Activated naive CD4-positive, alpha-beta T cell treated with anti-CD3 and anti-CD28 coated beads, Interleukin-2, amount 10 ng/mL, durations not matched to agents 7 days and 5 days (primary cell): ENCODE measurements around the gene CTNND2.

ENCODE experiments used
- CTCF ChIA-PET: fragments of 350-600 bp; sonication (Branson Sonifier 250); formaldehyde crosslinking; loops from one replicate; lab custom pipeline; 2021; ENCODE audit warnings: antibody characterized with exemption; lab: Charles Lee
- DNase-seq: peaks from one replicate; pipeline ENCODE4 v3.0.0-alpha.2; 2020
- H3K27ac Mint-ChIP-seq: one replicate; pipeline ENCODE4 v1.8.0; 2021; ENCODE audit warnings: mild to moderate bottlenecking, moderate library complexity, mixed read lengths
- H3K27me3 Mint-ChIP-seq: one replicate; pipeline ENCODE4 v1.8.0; 2021; ENCODE audit warnings: mild to moderate bottlenecking, mixed read lengths
- H3K36me3 Mint-ChIP-seq: one replicate; pipeline ENCODE4 v1.8.0; 2021; ENCODE audit warnings: mixed read lengths
- H3K4me1 Mint-ChIP-seq: one replicate; pipeline ENCODE4 v1.8.0; 2021; ENCODE audit warnings: mixed read lengths
- H3K4me3 Mint-ChIP-seq: one replicate; pipeline ENCODE4 v1.8.0; 2021; ENCODE audit warnings: mild to moderate bottlenecking, moderate library complexity, mixed read lengths
- H3K9me3 Mint-ChIP-seq: one replicate; pipeline ENCODE4 v1.8.0; 2021; ENCODE audit warnings: mixed read lengths

CTNND2 gene

DNA sequence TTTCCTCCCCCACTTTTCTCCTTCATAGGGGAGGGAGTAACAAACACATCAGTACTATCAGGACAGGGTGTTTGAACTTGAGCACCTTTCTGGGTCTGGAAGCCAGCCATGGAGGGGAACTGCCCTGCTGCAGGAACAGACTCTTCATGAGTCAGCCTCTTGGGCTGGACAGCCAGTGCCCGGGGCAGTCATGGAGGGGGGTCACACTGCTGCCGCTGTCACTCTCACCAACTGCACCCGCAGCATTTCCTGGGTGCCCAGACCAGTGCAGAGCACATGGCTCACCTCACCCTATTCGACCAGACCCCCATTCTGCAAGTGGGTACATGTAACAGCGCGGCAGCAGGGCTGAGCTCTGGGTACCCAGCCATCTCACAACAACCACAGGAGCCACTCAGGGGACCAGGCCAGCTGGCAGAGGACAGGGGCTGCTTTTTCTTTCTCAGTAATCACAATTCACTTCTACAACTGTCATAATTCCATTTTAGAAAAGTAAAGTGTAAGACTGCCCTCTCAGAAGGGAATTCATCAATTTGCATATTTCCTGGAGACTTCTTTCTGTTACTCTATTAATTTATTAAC lies 118.4 kb downstream of the CTNND2 start:
- H3K27ac Mint-ChIP-seq = no peak overlapping the region
- no peak overlapping the region for H3K4me3 Mint-ChIP-seq
- peaks cover 3% of the 10 kb centered on the region for H3K9me3 Mint-ChIP-seq
- no peak for DNase-seq
- no peaks in the 10 kb centered on the region for H3K4me1 Mint-ChIP-seq
- no peaks in the 10 kb centered on the region for H3K36me3 Mint-ChIP-seq
- CTCF ChIA-PET = no interaction called here
- H3K27me3 Mint-ChIP-seq = no peaks in the 10 kb centered on the region

- no peak overlapping the region for H3K4me3 Mint-ChIP-seq
- H3K4me1 Mint-ChIP-seq = no peaks in the 10 kb centered on the region
- no peaks in the 10 kb centered on the region for H3K27me3 Mint-ChIP-seq
- CTCF ChIA-PET = no interaction called here
- no peaks in the 10 kb centered on the region for H3K36me3 Mint-ChIP-seq
- H3K9me3 Mint-ChIP-seq = peaks cover 7% of the 10 kb centered on the region
- H3K27ac Mint-ChIP-seq = no peak overlapping the region
- DNase-seq = no peak
Measured at GRCh38 chr5:11780641-11781345, 123.5 kb downstream of the CTNND2 start.

- Mint-ChIP-seq H3K4me3 (no peak overlapping the region), H3K27ac (no peak overlapping the region), H3K4me1 (no peaks in the 10 kb centered on the region), H3K27me3 (no peaks in the 10 kb centered on the region), H3K9me3 (peaks cover 10% of the 10 kb centered on the region), H3K36me3 (no peaks in the 10 kb centered on the region)
- CTCF ChIA-PET = no interaction called here
- no peak for DNase-seq
Measured at GRCh38 chr5:11777096-11777495, 127.2 kb downstream of the CTNND2 start.

GRCh38 chr5:11770310-11770709 lies 133.9 kb downstream of the CTNND2 start:
- Mint-ChIP-seq H3K27me3 (no peaks in the 10 kb centered on the region), H3K4me1 (no peaks in the 10 kb centered on the region), H3K9me3 (peaks cover 8% of the 10 kb centered on the region), H3K4me3 (no peak overlapping the region), H3K27ac (no peak overlapping the region), H3K36me3 (no peaks in the 10 kb centered on the region)
- CTCF ChIA-PET = no interaction called here
- DNase-seq = no peak

DNA sequence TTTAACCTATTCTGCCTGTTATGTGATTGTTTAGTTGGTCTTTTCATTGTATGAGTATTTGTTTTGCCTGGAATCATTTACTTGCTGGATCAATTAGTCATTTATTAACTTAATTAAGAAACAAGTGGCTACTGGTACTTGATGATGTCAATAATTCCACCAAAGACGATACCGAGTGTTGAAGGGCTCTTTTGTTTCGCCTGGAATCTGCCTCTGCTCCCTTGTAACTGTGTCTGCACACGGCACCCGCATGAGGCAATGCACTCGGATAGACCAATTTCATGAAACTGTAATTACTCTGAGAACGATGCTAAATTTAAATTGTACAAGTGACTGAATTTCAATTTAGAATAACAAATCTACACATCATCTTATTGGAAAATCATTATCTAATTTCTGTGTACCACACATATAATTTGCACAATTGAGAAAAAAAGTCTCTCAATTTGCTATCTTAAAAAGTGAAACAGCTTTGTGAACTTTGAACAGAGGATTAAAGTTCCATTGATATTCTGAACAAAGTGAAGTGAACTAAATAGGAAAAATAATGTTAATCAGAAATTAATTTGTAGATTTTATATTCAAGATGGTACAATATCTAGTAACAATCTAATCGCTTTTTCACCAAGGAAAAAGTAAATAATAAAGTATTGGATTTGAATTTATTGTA lies 143.2 kb downstream of the CTNND2 start:
- DNase-seq = no peak
- Mint-ChIP-seq H3K4me1 (no peaks in the 10 kb centered on the region), H3K9me3 (peaks cover 7% of the 10 kb centered on the region), H3K27me3 (no peaks in the 10 kb centered on the region), H3K4me3 (no peak overlapping the region), H3K36me3 (no peaks in the 10 kb centered on the region), H3K27ac (no peak overlapping the region)
- CTCF ChIA-PET = no interaction called here

DNA sequence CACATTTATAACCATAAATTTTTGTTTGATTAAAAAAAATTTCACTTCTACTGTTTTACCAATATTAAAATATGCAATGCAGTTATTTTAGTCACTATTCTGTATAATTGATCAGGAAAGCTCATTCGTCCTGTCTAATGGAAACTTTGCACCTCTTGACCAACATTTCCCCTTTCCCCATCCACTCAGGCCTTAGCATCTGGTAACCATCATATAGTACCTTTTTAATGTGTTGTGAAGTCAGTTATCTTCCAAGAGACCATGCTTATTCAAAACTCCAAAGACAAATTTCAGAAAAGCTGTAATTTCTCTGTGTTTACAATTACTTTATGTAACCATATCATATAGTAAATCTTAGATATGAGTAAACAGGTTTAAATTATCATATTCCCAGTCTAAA lies 145.9 kb downstream of the CTNND2 start:
- H3K9me3 Mint-ChIP-seq = no peaks in the 10 kb centered on the region
- no peaks in the 10 kb centered on the region for H3K27me3 Mint-ChIP-seq
- DNase-seq = no peak
- no peaks in the 10 kb centered on the region for H3K4me1 Mint-ChIP-seq
- CTCF ChIA-PET = no interaction called here
- H3K4me3 Mint-ChIP-seq = no peak overlapping the region
- H3K27ac Mint-ChIP-seq = no peak overlapping the region
- H3K36me3 Mint-ChIP-seq = no peaks in the 10 kb centered on the region

GRCh38 chr5:11757661-11758060 lies 146.6 kb downstream of the CTNND2 start:
- Mint-ChIP-seq H3K4me1 (no peaks in the 10 kb centered on the region), H3K4me3 (no peak overlapping the region), H3K36me3 (no peaks in the 10 kb centered on the region), H3K27me3 (no peaks in the 10 kb centered on the region), H3K27ac (no peak overlapping the region), H3K9me3 (no peaks in the 10 kb centered on the region)
- DNase-seq = no peak
- CTCF ChIA-PET = no interaction called here

- Mint-ChIP-seq H3K27ac (no peak overlapping the region), H3K4me1 (no peaks in the 10 kb centered on the region), H3K4me3 (no peak overlapping the region), H3K27me3 (no peaks in the 10 kb centered on the region), H3K36me3 (no peaks in the 10 kb centered on the region), H3K9me3 (peaks cover 7% of the 10 kb centered on the region)
- no peak for DNase-seq
- CTCF ChIA-PET = no interaction called here
Measured at GRCh38 chr5:11737010-11737409, 167.2 kb downstream of the CTNND2 start.

DNA sequence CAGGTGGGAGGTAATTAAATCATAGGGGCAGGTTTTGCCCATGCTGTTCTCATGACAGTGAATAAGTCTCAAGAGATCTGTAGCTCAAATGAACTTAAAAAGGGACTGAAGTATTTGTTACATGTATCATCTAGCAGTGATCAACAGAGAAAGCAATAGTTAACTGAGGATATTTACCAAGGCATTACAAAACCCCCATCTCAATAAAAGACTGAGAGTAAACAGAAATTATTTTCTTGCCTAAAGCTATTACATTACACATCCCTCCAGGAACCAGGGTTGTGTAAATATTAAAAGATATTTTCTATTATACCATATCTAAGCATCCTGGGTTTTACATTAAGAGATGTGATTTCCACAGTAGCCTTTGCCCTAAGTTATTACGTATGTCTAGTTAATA lies 169.9 kb downstream of the CTNND2 start:
- Mint-ChIP-seq H3K27ac (no peak overlapping the region), H3K9me3 (peaks cover 3% of the 10 kb centered on the region), H3K27me3 (no peaks in the 10 kb centered on the region), H3K4me3 (no peak overlapping the region), H3K36me3 (no peaks in the 10 kb centered on the region), H3K4me1 (no peaks in the 10 kb centered on the region)
- DNase-seq = no peak
- CTCF ChIA-PET = no interaction called here

DNA sequence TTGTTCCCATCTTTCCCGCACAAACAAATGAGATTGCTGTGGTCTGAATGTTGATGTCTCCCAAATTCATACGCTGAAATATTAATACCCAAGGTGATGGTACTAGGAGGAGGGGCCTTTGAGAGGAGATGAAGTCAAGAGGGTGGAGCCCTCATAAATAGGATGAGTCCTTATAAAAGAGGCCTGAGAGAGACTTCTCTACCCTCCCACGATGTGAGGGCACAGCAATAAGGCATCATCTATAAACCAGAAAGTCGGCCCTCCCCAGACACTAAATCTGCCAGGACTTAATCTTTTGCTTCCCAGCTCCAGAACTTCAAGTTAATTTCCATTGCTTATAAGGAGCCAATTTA lies 170.4 kb downstream of the CTNND2 start:
- Mint-ChIP-seq H3K27ac (no peak overlapping the region), H3K36me3 (no peaks in the 10 kb centered on the region), H3K4me3 (no peak overlapping the region), H3K4me1 (no peaks in the 10 kb centered on the region), H3K27me3 (no peaks in the 10 kb centered on the region), H3K9me3 (peaks cover 3% of the 10 kb centered on the region)
- DNase-seq = no peak
- CTCF ChIA-PET = no interaction called here

DNA sequence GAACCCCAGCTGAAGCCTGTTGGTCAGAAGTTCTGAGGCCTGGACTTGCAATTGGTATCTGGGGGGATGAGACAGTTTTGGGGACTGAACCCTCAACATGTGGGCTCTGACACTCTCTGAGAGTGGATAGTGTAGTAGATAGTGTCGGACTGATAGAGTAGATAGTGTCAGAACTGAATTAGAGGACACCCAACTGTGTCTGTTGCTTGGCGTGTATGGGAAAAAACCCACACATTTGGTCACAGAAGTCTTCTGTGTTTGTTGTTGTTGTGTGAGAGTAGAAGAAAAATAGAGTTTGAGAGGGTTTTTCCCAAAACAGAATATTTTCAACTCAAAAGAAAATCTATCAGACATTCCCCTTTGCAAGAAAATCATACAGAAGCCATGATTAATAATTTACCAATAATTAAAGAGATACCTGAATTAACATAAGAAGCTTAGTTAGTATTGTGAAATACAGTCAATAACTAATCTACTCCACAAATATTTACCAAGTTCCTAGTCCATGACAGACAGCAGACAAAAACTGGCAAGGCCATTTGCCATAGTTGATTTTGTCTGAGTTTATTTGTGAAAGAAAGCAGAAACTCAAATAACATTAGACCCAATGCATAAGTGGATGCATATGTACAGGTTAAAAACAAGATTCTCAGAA lies 170.9 kb downstream of the CTNND2 start:
- Mint-ChIP-seq H3K27ac (no peak overlapping the region), H3K27me3 (no peaks in the 10 kb centered on the region), H3K4me1 (no peaks in the 10 kb centered on the region)

GRCh38 chr5:11724940-11725339 lies 179.3 kb downstream of the CTNND2 start:
- H3K4me1 Mint-ChIP-seq = no peaks in the 10 kb centered on the region
- DNase-seq = no peak
- no peaks in the 10 kb centered on the region for H3K27me3 Mint-ChIP-seq
- H3K27ac Mint-ChIP-seq = no peak overlapping the region
- no peaks in the 10 kb centered on the region for H3K9me3 Mint-ChIP-seq
- H3K36me3 Mint-ChIP-seq = no peaks in the 10 kb centered on the region
- no peak overlapping the region for H3K4me3 Mint-ChIP-seq
- CTCF ChIA-PET = interaction anchor here (0.6 kb wide), 1 partner anchor 1023 kb away, joined by 3 read pairs; no protein-coding TSS in a partner anchor

More for the DNA sequence above, 170.9 kb downstream of the CTNND2 start:
- DNase-seq = no peak
- CTCF ChIA-PET = no interaction called here
- peaks cover 3% of the 10 kb centered on the region for H3K9me3 Mint-ChIP-seq
- no peaks in the 10 kb centered on the region for H3K36me3 Mint-ChIP-seq
- no peak overlapping the region for H3K4me3 Mint-ChIP-seq

GRCh38 chr5:11719888-11720481 lies 184.3 kb downstream of the CTNND2 start:
- Mint-ChIP-seq H3K36me3 (no peaks in the 10 kb centered on the region), H3K27ac (no peak overlapping the region), H3K9me3 (no peaks in the 10 kb centered on the region), H3K4me1 (no peaks in the 10 kb centered on the region), H3K4me3 (no peak overlapping the region), H3K27me3 (no peaks in the 10 kb centered on the region)
- no peak for DNase-seq
- CTCF ChIA-PET = interaction anchor here (0.7 kb wide), 1 partner anchor 9 kb away, joined by 3 read pairs; no protein-coding TSS in a partner anchor

GRCh38 chr5:11715461-11716196 lies 188.6 kb downstream of the CTNND2 start:
- Mint-ChIP-seq H3K9me3 (no peaks in the 10 kb centered on the region), H3K36me3 (no peaks in the 10 kb centered on the region)
- DNase-seq = no peak

More at GRCh38 chr5:11715461-11716196, 188.6 kb downstream of the CTNND2 start:
- no peak overlapping the region for H3K4me3 Mint-ChIP-seq
- no peaks in the 10 kb centered on the region for H3K27me3 Mint-ChIP-seq
- H3K27ac Mint-ChIP-seq = no peak overlapping the region
- CTCF ChIA-PET = no interaction called here
- H3K4me1 Mint-ChIP-seq = no peaks in the 10 kb centered on the region
